IMR-90 (cell line): ENCODE data around the gene ZPBP2. TPM values are rescaled to one million over a fixed set of nuclear protein-coding genes. Genes with fewer than 3 reads are reported as not detected.
"Not testable (repeated sequence)": the region's sequence is repeated elsewhere in the genome, so short reads cannot be mapped to it uniquely, and the experiment has no call there.

Experiments used
- ATAC-seq: fragments of 200-7000 bp; cut with Tn5 transposase; 2 replicates; pipeline ENCODE4 v1.9.1; 2020; ENCODE audit warnings: low read depth, mild to moderate bottlenecking, moderate library complexity
- BruUV-seq: library from RNA; stranded (reverse); fragments of 400-500 nt; replicated peaks from 2 replicates; lab custom pipeline; 2021; lab: Mats Ljungman, UMichigan
- CTCF ChIA-PET: fragments of 300-600 bp; formaldehyde crosslinking; extraction: SDS; loops from one replicate; lab custom pipeline; 2021; ENCODE audit warnings: antibody characterized with exemption; lab: Yijun Ruan, JAX
- POLR2A ChIA-PET: fragments of 300-600 bp; sonication (Branson Sonifier 250); formaldehyde crosslinking; loops from one replicate; lab custom pipeline; 2022; ENCODE audit warnings: antibody characterized with exemption; ENCODE audit not compliant: unreplicated experiment; lab: Charles Lee
- DNase-seq: peaks from one replicate; pipeline ENCODE4 v3.0.0; 2013
- H2AFZ ChIP-seq: replicated peaks from 2 replicates; pipeline ENCODE3; 2013; ENCODE audit warnings: low read length, mild to moderate bottlenecking; ENCODE audit not compliant: poor library complexity
- H2AK5ac ChIP-seq: 2 replicates; pipeline ENCODE4 v1.6.1; 2013; ENCODE audit warnings: low read depth, low read length, inconsistent platforms
- H2AK9ac ChIP-seq: replicated peaks from 2 replicates; pipeline ENCODE3; 2013; ENCODE audit warnings: mild to moderate bottlenecking, low read depth, low read length, moderate library complexity; ENCODE audit not compliant: poor library complexity
- H2BK120ac ChIP-seq: 2 replicates; pipeline ENCODE4 v1.6.1; 2013; ENCODE audit warnings: low read depth, low read length, inconsistent platforms
- H2BK15ac ChIP-seq: 3 replicates; pipeline ENCODE4 v1.6.1; 2013; ENCODE audit warnings: low read depth, low read length, inconsistent platforms
- H2BK20ac ChIP-seq: 2 replicates; pipeline ENCODE4 v1.6.1; 2013; ENCODE audit warnings: low read depth, mild to moderate bottlenecking, inconsistent platforms, low read length, moderate library complexity
- H2BK5ac ChIP-seq: 2 replicates; pipeline ENCODE4 v1.6.1; 2013; ENCODE audit warnings: mild to moderate bottlenecking, low read depth, low read length, inconsistent platforms; ENCODE audit not compliant: poor library complexity, severe bottlenecking
- H3K14ac ChIP-seq: replicated peaks from 2 replicates; pipeline ENCODE4 v1.6.1; 2013; ENCODE audit warnings: low read depth, low read length, inconsistent platforms
- H3K18ac ChIP-seq: 2 replicates; pipeline ENCODE4 v1.6.1; 2013; ENCODE audit warnings: low read depth, low read length, control low read depth
- H3K23ac ChIP-seq: 2 replicates; pipeline ENCODE4 v1.6.1; 2013; ENCODE audit warnings: low read depth, low read length, inconsistent platforms
- H3K27ac ChIP-seq: 2 replicates; pipeline ENCODE4 v1.5.1; 2013; ENCODE audit warnings: mild to moderate bottlenecking, control low read depth, low read length; ENCODE audit not compliant: insufficient read depth
- H3K27me3 ChIP-seq: 2 replicates; pipeline ENCODE4 v1.6.1; 2013; ENCODE audit warnings: low read length; ENCODE audit not compliant: control insufficient read depth, insufficient read depth
- H3K36me3 ChIP-seq: 2 replicates; pipeline ENCODE4 v1.6.1; 2013; ENCODE audit warnings: low read length, mixed read lengths; ENCODE audit not compliant: control insufficient read depth, insufficient read depth
- H3K4ac ChIP-seq: 2 replicates; pipeline ENCODE4 v1.6.1; 2013; ENCODE audit warnings: low read depth, low read length, inconsistent platforms
- H3K4me1 ChIP-seq: 2 replicates; pipeline ENCODE4 v1.6.1; 2013; ENCODE audit warnings: low read length, mixed read lengths; ENCODE audit not compliant: control insufficient read depth, insufficient read depth
- H3K4me2 ChIP-seq: 2 replicates; pipeline ENCODE4 v1.6.1; 2013; ENCODE audit warnings: low read depth, mild to moderate bottlenecking, control low read depth, low read length, moderate library complexity
- H3K4me3 ChIP-seq: 2 replicates; pipeline ENCODE4 v1.5.1; 2013; ENCODE audit warnings: low read depth, mild to moderate bottlenecking, control low read depth, low read length, moderate library complexity; ENCODE audit not compliant: insufficient read depth
- H3K56ac ChIP-seq: 2 replicates; pipeline ENCODE4 v1.6.1; 2013; ENCODE audit warnings: low read length, inconsistent platforms; ENCODE audit not compliant: insufficient read depth; ENCODE audit errors: extremely low read depth
- H3K79me1 ChIP-seq, 2 experiments: 2 replicates each; pipeline ENCODE4 v1.6.1; 2013; ENCODE audit warnings: low read length in 2 of 2, inconsistent platforms in 1 of 2, low read depth in 1 of 2
- H3K9ac ChIP-seq: 2 replicates; pipeline ENCODE4 v1.6.1; 2013; ENCODE audit warnings: low read depth, low read length, control low read depth
- H3K9me1 ChIP-seq: 2 replicates; pipeline ENCODE4 v1.6.1; 2013; ENCODE audit warnings: low read length, inconsistent platforms; ENCODE audit not compliant: insufficient read depth
- H3K9me3 ChIP-seq: 2 replicates; pipeline ENCODE4 v1.6.1; 2013; ENCODE audit warnings: low read length; ENCODE audit not compliant: control insufficient read depth, insufficient read depth
- H4K20me1 ChIP-seq: 2 replicates; pipeline ENCODE4 v1.6.1; 2013; ENCODE audit warnings: low read length, inconsistent platforms; ENCODE audit not compliant: insufficient read depth
- H4K5ac ChIP-seq: 2 replicates; pipeline ENCODE4 v1.6.1; 2013; ENCODE audit warnings: mild to moderate bottlenecking, low read depth, low read length, control low read depth
- H4K8ac ChIP-seq, 2 experiments: 2 replicates each; pipeline ENCODE4 v1.6.1; 2013; ENCODE audit warnings: low read depth in 2 of 2, low read length in 2 of 2, control low read depth in 1 of 2, inconsistent platforms in 1 of 2
- H4K91ac ChIP-seq: 2 replicates; pipeline ENCODE4 v1.6.1; 2013; ENCODE audit warnings: low read depth, low read length, inconsistent platforms; ENCODE audit not compliant: insufficient read depth
- dilution Hi-C: fragments of 300-500 bp; cut with HindIII; formaldehyde crosslinking; loops from one replicate; pipeline ENCODE4 v1.14.3; 2018; ENCODE audit warnings: low sequenced_read_pairs; ENCODE audit not compliant: unreplicated experiment
- in situ Hi-C: fragments of 300-500 bp; cut with MboI; formaldehyde crosslinking; loops from 3 replicates; pipeline ENCODE4 v1.14.3; 2019; ENCODE audit warnings: low sequenced_read_pairs, inconsistent platforms, mixed read lengths
- intact Hi-C: fragments of 100-400 bp; cut with micrococcal nuclease; formaldehyde crosslinking; loops from 2 replicates; pipeline ENCODE4 v1.10.0; 2022
- polyA plus RNA-seq, 3 experiments: library from polyadenylated mRNA; depleted of rRNA; stranded (reverse); fragments of >200 nt; gene quantifications; 2 replicates each; pipeline ENCODE4 v1.2.3, GENCODE V29; 2012; ENCODE audit warnings: low replicate concordance in 1 of 3
- total RNA-seq: library from RNA; depleted of rRNA; stranded (reverse); fragments of >200 nt; gene quantifications from 2 replicates; pipeline ENCODE4 v1.2.3, GENCODE V29; 2012

The ZPBP2 gene
- total and polyA plus RNA-seq, 2 of the 4 experiments (the other 2 are of a cell fraction), result not detected

- H4K5ac ChIP-seq, H3K36me3 ChIP-seq, H3K23ac ChIP-seq, H4K20me1 ChIP-seq, H2BK15ac ChIP-seq, H2AFZ ChIP-seq, H3K4me2 ChIP-seq, H3K27ac ChIP-seq, in situ Hi-C loops, H4K91ac ChIP-seq, H2AK9ac ChIP-seq, H3K9me3 ChIP-seq, H3K14ac ChIP-seq, H2BK120ac ChIP-seq, H2BK20ac ChIP-seq, DNase-seq, H3K4me1 ChIP-seq, H3K56ac ChIP-seq, H3K4ac ChIP-seq, H2BK5ac ChIP-seq, intact Hi-C loops, H3K79me1 ChIP-seq, dilution Hi-C loops, BruUV-seq, H3K9ac ChIP-seq, H2AK5ac ChIP-seq, ATAC-seq, CTCF ChIA-PET, H4K8ac ChIP-seq, H3K9me1 ChIP-seq, H3K18ac ChIP-seq, H3K4me3 ChIP-seq, POLR2A ChIA-PET: not testable (repeated sequence)
- peaks cover 39% of the 10 kb centered on the region for H3K27me3 ChIP-seq
These were observed 17.8 kb upstream of the ZPBP2 start for GRCh38 chr17:39850186-39850585.
